Keratinocyte (primary cell): ENCODE data around the gene SCLY. TPM values are rescaled to one million over a fixed set of nuclear protein-coding genes. Genes with fewer than 3 reads are reported as not detected.

ENCODE experiments used
- DNase-seq: peaks from one replicate; pipeline ENCODE4 v3.0.0-alpha.2; 2011; ENCODE audit warnings: low read depth, missing footprints, low spot score
- FAIRE-seq: peaks from 2 replicates; lab custom pipeline; 2011; peaks lifted over from hg19 to GRCh38; lab: Jason Lieb, UNC
- H2AFZ ChIP-seq: 2 replicates; pipeline ENCODE4 v1.6.0; 2012; ENCODE audit warnings: low read length, control low read depth, inconsistent platforms; ENCODE audit not compliant: control insufficient read depth
- H3K27ac ChIP-seq: 2 replicates; pipeline ENCODE4 v1.5.1; 2011; ENCODE audit warnings: low read length; ENCODE audit not compliant: control insufficient read depth, insufficient read depth
- H3K27me3 ChIP-seq: 3 replicates; pipeline ENCODE4 v1.6.0; 2011; ENCODE audit warnings: low read length; ENCODE audit not compliant: control insufficient read depth, insufficient read depth; ENCODE audit errors: extremely low read depth
- H3K36me3 ChIP-seq, 2 experiments: 2 replicates in 1 of 2; 3 replicates in 1 of 2; pipeline ENCODE4 v1.5.1; 2011; ENCODE audit warnings: low read length in 2 of 2, mild to moderate bottlenecking in 1 of 2; ENCODE audit not compliant: control insufficient read depth in 2 of 2, insufficient read depth in 2 of 2; ENCODE audit errors: extremely low read depth in 1 of 2
- H3K4me1 ChIP-seq: 3 replicates; pipeline ENCODE4 v1.5.1; 2011; ENCODE audit warnings: low read length; ENCODE audit not compliant: control insufficient read depth, insufficient read depth; ENCODE audit errors: extremely low read depth
- H3K4me2 ChIP-seq: 3 replicates; pipeline ENCODE4 v1.6.0; 2011; ENCODE audit warnings: low read depth, low read length; ENCODE audit not compliant: control insufficient read depth, insufficient read depth; ENCODE audit errors: extremely low read depth
- H3K4me3 ChIP-seq, 3 experiments: fragments of 200-600 bp in 1 of 3; sonication (generic) in 1 of 3; 2 replicates in 2 of 3; 3 replicates in 1 of 3; pipeline ENCODE4 v1.5.1; 2011 to 2016; ENCODE audit warnings: low read length in 3 of 3, mild to moderate bottlenecking in 3 of 3, control low read depth in 2 of 3, inconsistent platforms in 1 of 3, low read depth in 1 of 3, mixed read lengths in 1 of 3, mixed run types in 1 of 3, moderate library complexity in 1 of 3; ENCODE audit not compliant: control insufficient read depth in 2 of 3, insufficient read depth in 2 of 3; ENCODE audit errors: extremely low read depth in 1 of 3
- H3K79me2 ChIP-seq: 2 replicates; pipeline ENCODE4 v1.6.0; 2012; ENCODE audit warnings: low read length; ENCODE audit not compliant: control insufficient read depth, insufficient read depth
- H3K9ac ChIP-seq: 3 replicates; pipeline ENCODE4 v1.6.0; 2011; ENCODE audit warnings: low read length; ENCODE audit not compliant: control insufficient read depth, insufficient read depth; ENCODE audit errors: extremely low read depth
- H3K9me1 ChIP-seq: 3 replicates; pipeline ENCODE4 v1.6.0; 2011; ENCODE audit warnings: low read length; ENCODE audit not compliant: control insufficient read depth, insufficient read depth; ENCODE audit errors: extremely low read depth
- H3K9me3 ChIP-seq: 2 replicates; pipeline ENCODE4 v1.5.1; 2012; ENCODE audit warnings: low read depth, low read length; ENCODE audit not compliant: control insufficient read depth
- H4K20me1 ChIP-seq: 3 replicates; pipeline ENCODE4 v1.6.0; 2011; ENCODE audit warnings: low read length; ENCODE audit not compliant: control insufficient read depth, insufficient read depth; ENCODE audit errors: extremely low read depth
- CTCF ChIP-seq, 3 experiments: IDR thresholded peaks in 1 of 3; conservative IDR thresholded peaks in 1 of 3; optimal IDR thresholded peaks in 1 of 3; 2 replicates in 2 of 3; 3 replicates in 1 of 3; pipeline versions ENCODE3 to v1.5.1; 2011; ENCODE audit warnings: low read length in 3 of 3, mild to moderate bottlenecking in 3 of 3, moderate library complexity in 2 of 3, control low read depth in 1 of 3, inconsistent platforms in 1 of 3; ENCODE audit not compliant: insufficient read depth in 2 of 3; ENCODE audit errors: extremely low read depth in 1 of 3
- EZH2 ChIP-seq: IDR thresholded peaks from one replicate; pipeline ENCODE4 v1.6.1; 2012; ENCODE audit warnings: inconsistent platforms, mild to moderate bottlenecking, low read length, moderate library complexity
- dilution Hi-C: fragments of 300-500 bp; cut with MboI; formaldehyde crosslinking; loops from one replicate; pipeline ENCODE4 v1.7.0; 2020; ENCODE audit warnings: low sequenced_read_pairs; ENCODE audit not compliant: extremely low pct_ligation_motif_present
- polyA plus RNA-seq, 5 experiments: library from polyadenylated mRNA; depleted of rRNA in 3 of 5; stranded (reverse) in 3 of 5; stranded (forward) in 1 of 5; unstranded in 1 of 5; fragments of >200 nt; gene quantifications; 1 replicate in 1 of 5; 2 replicates in 3 of 5; 3 replicates in 1 of 5; pipeline versions ENCODE4 v1.2.1 to v1.2.3, GENCODE V29; 2011 to 2012; ENCODE audit warnings: missing spikeins in 2 of 5, low read depth in 1 of 5, low replicate concordance in 1 of 5

Gene SCLY
- polyA plus RNA-seq, 1 donor (not counting 4 experiments of a cell fraction or from before 2014, with no cell fraction given), result 11.8 TPM

- H3K4me1 ChIP-seq, result peaks cover 8% of the 10 kb centered on the region
- no peaks in the 10 kb centered on the region for H3K27me3 ChIP-seq
- no peak for DNase-seq
- FAIRE-seq, result no peak
- H3K79me2 ChIP-seq, result no peaks in the 10 kb centered on the region
- no peak overlapping the region for H2AFZ ChIP-seq
- no peaks in the 10 kb centered on the region for H3K9me1 ChIP-seq
- no peak overlapping the region for H3K4me2 ChIP-seq
- no peaks in the 10 kb centered on the region for H4K20me1 ChIP-seq
- dilution Hi-C loops, result no loop called here
- TF ChIP-seq CTCF (optimal IDR thresholded peaks at IDR 0.05 in 1 of 3, IDR thresholded peaks at IDR 0.05 in 1 of 3, conservative IDR thresholded peaks at IDR 0.05 in 1 of 3; ENCODE audit: extremely low read depth in 1 of 3, insufficient read depth in 2 of 3, low read length in 3 of 3) (no peak), EZH2 (no peak)
- no peak overlapping the region for H3K27ac ChIP-seq
- peaks cover 0 to 2% of the 10 kb centered on the region in 2 experiments for H3K36me3 ChIP-seq
- H3K9ac ChIP-seq, result no peak overlapping the region
- H3K9me3 ChIP-seq, result no peaks in the 10 kb centered on the region
- no peak overlapping the region for H3K4me3 ChIP-seq
Observed at GRCh38 chr2:238096311-238097011, 35.7 kb downstream of the SCLY start.

DNA sequence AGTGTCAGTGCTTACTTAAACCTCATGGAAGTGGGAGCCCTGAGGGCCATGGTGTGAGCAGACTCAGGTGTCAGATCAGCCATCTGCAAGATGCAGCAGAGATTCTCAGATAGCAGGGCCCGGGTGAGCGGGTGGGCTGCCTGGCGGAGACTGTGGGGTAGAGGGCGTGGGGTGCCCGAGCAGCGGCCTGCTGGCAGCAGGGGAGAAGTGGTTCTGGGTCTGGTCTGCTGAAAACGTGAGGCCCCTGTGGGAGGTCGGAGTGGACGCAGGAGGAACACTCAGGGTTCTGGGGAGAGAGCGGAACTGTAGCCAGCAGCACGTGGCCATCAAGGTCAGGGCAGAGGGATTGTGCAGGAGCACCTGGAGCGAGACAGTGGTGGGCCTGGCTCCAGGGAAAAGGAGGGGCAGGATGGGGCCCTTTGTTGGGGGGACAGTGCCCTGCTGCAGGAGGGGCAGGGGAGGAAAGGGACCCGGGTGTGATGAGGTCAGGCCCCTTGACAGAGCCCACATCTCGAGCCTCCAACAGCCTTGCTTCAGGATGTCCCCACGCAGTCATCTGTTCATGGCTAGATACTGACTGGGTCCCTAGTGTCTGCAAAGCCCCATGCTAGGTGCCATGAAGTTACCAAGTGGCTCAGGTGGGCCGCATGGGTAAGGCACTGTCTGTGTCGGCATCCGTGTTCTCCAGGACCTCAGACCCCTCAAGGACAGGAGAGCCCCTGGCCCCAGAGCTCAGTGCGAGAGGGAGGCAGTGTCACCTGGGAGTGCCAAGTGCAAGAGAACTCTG lies 36.6 kb downstream of the SCLY start:
- peaks cover 8% of the 10 kb centered on the region for H3K4me1 ChIP-seq
- dilution Hi-C loops, result no loop called here
- H3K9me1 ChIP-seq, result no peaks in the 10 kb centered on the region
- FAIRE-seq, result no peak
- H3K36me3 ChIP-seq, result no peaks in the 10 kb centered on the region
- TF ChIP-seq EZH2 (no peak), CTCF (optimal IDR thresholded peaks at IDR 0.05 in 1 of 3, IDR thresholded peaks at IDR 0.05 in 1 of 3, conservative IDR thresholded peaks at IDR 0.05 in 1 of 3; ENCODE audit: extremely low read depth in 1 of 3, insufficient read depth in 2 of 3, low read length in 3 of 3) (no peak)
- no peaks in the 10 kb centered on the region for H3K9me3 ChIP-seq
- H3K9ac ChIP-seq, result no peak overlapping the region
- H3K4me3 ChIP-seq, result no peak overlapping the region
- no peak overlapping the region for H2AFZ ChIP-seq
- no peaks in the 10 kb centered on the region for H3K27me3 ChIP-seq
- no peaks in the 10 kb centered on the region for H3K79me2 ChIP-seq
- H3K27ac ChIP-seq, result no peak overlapping the region
- H4K20me1 ChIP-seq, result no peaks in the 10 kb centered on the region
- DNase-seq, result no peak
- no peak overlapping the region for H3K4me2 ChIP-seq
